ENCODE results near the gene NUDT4B.
"Not testable (repeated sequence)": the region's sequence is repeated elsewhere in the genome, so short reads cannot be mapped to it uniquely, and the experiment has no call there.

DNA sequence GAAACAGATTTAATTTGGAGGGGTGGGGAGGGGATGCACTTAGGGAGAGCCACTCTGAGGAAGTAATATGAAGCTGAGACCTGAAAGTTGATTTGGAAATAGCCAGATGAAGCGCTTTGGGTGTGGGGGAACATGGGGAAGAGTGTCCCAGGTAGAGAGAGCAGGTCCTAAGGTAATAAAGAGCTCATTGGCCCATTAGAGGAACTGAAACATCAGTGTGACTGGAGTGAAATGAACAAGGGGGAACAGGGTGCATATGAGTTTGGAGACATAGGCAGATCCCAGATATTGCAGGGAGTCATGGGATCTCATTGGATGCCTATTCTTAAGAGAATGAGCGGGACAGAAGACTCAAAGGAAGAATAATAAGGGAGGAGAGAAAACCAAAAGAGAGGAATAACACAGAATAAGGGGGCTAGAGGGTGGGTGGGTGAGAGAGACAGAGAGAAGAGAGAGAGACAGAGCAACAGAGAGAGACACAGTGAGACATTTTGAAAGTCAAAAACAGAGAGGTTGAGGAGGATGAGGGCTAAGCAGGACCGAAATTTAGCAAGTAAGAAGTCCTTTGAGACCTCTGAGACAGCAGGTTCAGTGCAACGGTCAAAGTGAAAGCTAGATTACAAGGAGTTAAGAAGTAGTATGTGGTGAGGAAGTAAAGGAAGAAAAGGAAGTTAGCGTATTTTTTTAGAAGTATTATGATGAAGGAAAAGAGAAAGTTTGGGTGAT is 14.8 kb upstream of the NUDT4B start:
- TF ChIP-seq, protein P1, sequence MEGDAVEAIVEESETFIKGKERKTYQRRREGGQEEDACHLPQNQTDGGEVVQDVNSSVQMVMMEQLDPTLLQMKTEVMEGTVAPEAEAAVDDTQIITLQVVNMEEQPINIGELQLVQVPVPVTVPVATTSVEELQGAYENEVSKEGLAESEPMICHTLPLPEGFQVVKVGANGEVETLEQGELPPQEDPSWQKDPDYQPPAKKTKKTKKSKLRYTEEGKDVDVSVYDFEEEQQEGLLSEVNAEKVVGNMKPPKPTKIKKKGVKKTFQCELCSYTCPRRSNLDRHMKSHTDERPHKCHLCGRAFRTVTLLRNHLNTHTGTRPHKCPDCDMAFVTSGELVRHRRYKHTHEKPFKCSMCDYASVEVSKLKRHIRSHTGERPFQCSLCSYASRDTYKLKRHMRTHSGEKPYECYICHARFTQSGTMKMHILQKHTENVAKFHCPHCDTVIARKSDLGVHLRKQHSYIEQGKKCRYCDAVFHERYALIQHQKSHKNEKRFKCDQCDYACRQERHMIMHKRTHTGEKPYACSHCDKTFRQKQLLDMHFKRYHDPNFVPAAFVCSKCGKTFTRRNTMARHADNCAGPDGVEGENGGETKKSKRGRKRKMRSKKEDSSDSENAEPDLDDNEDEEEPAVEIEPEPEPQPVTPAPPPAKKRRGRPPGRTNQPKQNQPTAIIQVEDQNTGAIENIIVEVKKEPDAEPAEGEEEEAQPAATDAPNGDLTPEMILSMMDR (IDR thresholded peaks at IDR 0.05): not testable (repeated sequence)
- not testable (repeated sequence) for TF ChIP-seq POLR2A (IDR thresholded peaks at IDR 0.05)
